HUES48 (cell line): ENCODE results near the gene UBN1.
A peak's percentile ranks its signal among the peaks of the same experiment; 100 is the strongest.

Experiments used
- H3K27ac ChIP-seq: one replicate; pipeline ENCODE4 v1.7.0; 2013; ENCODE audit warnings: low read depth, low read length, inconsistent platforms
- H3K27me3 ChIP-seq: 2 replicates; pipeline ENCODE4 v1.6.1; 2013; ENCODE audit warnings: mild to moderate bottlenecking, low read length; ENCODE audit not compliant: control insufficient read depth, insufficient read depth
- H3K36me3 ChIP-seq: 2 replicates; pipeline ENCODE4 v1.6.1; 2013; ENCODE audit warnings: low read length; ENCODE audit not compliant: control insufficient read depth, insufficient read depth
- H3K4me1 ChIP-seq: 2 replicates; pipeline ENCODE4 v1.6.1; 2013; ENCODE audit warnings: mild to moderate bottlenecking, low read length; ENCODE audit not compliant: control insufficient read depth, insufficient read depth
- H3K4me3 ChIP-seq: 2 replicates; pipeline ENCODE4 v1.5.1; 2013; ENCODE audit warnings: mild to moderate bottlenecking, low read depth, low read length
- H3K9ac ChIP-seq: 2 replicates; pipeline ENCODE4 v1.6.1; 2013; ENCODE audit warnings: mild to moderate bottlenecking, low read depth, low read length, moderate library complexity
- H3K9me3 ChIP-seq: 2 replicates; pipeline ENCODE4 v1.6.1; 2013; ENCODE audit warnings: low read length; ENCODE audit not compliant: control insufficient read depth, insufficient read depth

Gene UBN1, protein sequence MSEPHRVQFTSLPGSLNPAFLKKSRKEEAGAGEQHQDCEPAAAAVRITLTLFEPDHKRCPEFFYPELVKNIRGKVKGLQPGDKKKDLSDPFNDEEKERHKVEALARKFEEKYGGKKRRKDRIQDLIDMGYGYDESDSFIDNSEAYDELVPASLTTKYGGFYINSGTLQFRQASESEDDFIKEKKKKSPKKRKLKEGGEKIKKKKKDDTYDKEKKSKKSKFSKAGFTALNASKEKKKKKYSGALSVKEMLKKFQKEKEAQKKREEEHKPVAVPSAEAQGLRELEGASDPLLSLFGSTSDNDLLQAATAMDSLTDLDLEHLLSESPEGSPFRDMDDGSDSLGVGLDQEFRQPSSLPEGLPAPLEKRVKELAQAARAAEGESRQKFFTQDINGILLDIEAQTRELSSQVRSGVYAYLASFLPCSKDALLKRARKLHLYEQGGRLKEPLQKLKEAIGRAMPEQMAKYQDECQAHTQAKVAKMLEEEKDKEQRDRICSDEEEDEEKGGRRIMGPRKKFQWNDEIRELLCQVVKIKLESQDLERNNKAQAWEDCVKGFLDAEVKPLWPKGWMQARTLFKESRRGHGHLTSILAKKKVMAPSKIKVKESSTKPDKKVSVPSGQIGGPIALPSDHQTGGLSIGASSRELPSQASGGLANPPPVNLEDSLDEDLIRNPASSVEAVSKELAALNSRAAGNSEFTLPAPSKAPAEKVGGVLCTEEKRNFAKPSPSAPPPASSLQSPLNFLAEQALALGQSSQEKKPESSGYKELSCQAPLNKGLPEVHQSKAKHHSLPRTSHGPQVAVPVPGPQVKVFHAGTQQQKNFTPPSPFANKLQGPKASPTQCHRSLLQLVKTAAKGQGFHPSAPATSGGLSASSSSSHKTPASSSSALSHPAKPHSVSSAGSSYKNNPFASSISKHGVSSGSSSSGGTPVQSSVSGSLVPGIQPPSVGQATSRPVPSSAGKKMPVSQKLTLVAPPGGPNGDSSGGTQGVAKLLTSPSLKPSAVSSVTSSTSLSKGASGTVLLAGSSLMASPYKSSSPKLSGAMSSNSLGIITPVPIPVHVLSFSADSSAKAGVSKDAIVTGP (N-terminal part only)

DNA sequence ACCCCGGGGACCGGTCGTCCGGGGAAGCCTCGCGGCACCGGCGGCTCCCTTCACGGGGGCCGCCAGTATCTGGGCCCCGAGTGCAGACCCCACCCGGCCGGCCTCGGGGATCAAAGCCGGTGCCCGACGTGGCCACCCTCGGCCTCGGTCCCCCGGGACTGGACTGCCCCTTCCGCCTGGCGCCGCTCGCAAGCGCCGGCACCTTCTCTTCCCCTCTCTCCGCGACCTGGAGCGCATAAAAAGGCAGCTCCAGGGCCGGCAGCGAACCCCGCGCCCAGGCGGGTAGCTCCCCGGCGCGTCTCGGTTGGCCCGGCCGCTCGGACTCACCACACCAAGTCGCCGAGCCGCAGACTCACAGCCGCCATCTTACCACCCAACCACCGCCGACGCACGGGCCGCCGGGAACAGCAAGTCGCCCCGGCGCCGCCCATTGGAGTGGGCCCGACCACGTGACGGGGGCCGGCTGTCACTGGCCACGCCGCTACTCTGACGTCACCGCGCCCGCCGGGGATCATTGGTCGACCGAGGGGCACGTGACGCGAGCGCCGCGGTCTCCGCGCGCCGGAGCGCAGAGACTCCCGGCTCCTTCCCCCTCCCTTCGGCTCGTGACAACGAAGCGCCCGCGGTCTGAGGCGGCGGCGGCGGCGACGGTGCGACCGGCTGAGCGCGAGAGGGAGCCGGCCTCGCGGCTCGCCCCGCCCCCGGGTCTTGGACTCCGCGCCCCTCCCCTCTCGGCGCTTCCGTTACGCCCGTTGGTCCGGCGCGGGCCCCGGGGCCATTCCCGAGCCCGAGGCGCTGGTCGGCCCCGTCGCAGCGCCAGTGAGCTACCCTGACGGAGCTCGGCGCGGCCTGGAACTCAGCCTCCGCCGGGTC lies at the start of gene UBN1, which contains the start of gene GLYR1:
TSS of gene UBN1 (plus strand) at position 581 of the 873 bp plus-strand sequence. CDS start 5,437 bp downstream, outside the sequence.
TSS of gene GLYR1 (minus strand) at position 388 of the 873 bp plus-strand sequence. CDS start at position 365, 23 bp downstream.
- H3K9me3 ChIP-seq, result no peaks in the 10 kb centered on the region
- H3K9ac ChIP-seq, result peak within 1 kb of the TSS; percentile 91
- peak within 1 kb of the TSS; percentile 93 for H3K27ac ChIP-seq
- H3K4me1 ChIP-seq, result peaks cover 18% of the 10 kb centered on the region
- H3K4me3 ChIP-seq, result peak within 1 kb of the TSS; percentile 96
- H3K36me3 ChIP-seq, result peaks cover 42% of the 10 kb centered on the region
- no peaks in the 10 kb centered on the region for H3K27me3 ChIP-seq

DNA sequence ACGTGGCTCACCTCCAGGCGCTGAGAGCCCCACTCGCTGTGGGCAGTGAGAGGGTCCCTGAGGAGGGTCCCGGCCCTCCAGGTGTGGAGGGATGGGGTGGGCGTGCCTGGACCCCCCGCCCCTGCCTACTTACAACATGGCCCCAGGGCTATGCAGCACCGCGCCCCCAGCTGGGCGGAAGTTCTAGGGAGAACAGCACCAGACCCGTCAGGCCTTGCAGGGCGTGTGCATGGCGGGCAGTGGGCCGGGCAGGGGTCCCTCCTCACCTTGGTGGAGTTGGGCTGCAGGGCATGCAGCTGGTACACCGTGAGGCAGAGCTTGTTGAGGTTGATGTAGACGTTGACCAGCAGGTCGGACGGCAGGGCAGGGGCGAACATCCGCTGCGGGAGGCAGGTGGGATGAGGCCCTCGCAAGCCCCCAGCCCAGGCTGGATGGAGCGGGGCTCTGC lies 49.5 kb upstream of the UBN1 start:
- H3K27me3 ChIP-seq, result no peaks in the 10 kb centered on the region
- no peak overlapping the region for H3K27ac ChIP-seq
- no peaks in the 10 kb centered on the region for H3K9me3 ChIP-seq
- H3K4me1 ChIP-seq, result peaks cover 8% of the 10 kb centered on the region; the same call in 1 of the 2 replicates
- no peak overlapping the region for H3K4me3 ChIP-seq
- peaks cover 23% of the 10 kb centered on the region for H3K36me3 ChIP-seq
- no peak overlapping the region for H3K9ac ChIP-seq

DNA sequence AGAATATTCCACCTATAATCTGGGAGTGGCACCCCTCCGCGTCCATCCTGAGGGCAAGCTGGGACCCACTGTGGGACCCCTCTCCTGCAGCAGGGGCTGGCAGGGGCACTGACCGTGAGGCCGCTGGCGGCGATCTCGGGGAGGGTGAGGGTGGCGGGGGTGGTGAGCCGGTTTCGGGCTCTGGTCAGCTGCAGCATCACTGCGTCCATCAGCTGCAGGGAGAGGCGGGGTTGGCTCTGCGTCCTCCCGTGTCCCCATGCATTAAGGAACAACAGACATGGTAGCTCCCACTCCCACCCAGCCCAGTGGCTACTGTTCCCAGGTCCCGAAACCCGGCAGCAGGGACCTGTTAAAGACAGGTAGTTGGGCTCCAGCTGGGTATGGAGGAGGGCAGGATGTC lies 48.8 kb upstream of the UBN1 start:
- Histone ChIP-seq H3K4me1 (peaks cover 11% of the 10 kb centered on the region; the same call in 1 of the 2 replicates), H3K9ac (no peak overlapping the region), H3K27ac (no peak overlapping the region)

DNA sequence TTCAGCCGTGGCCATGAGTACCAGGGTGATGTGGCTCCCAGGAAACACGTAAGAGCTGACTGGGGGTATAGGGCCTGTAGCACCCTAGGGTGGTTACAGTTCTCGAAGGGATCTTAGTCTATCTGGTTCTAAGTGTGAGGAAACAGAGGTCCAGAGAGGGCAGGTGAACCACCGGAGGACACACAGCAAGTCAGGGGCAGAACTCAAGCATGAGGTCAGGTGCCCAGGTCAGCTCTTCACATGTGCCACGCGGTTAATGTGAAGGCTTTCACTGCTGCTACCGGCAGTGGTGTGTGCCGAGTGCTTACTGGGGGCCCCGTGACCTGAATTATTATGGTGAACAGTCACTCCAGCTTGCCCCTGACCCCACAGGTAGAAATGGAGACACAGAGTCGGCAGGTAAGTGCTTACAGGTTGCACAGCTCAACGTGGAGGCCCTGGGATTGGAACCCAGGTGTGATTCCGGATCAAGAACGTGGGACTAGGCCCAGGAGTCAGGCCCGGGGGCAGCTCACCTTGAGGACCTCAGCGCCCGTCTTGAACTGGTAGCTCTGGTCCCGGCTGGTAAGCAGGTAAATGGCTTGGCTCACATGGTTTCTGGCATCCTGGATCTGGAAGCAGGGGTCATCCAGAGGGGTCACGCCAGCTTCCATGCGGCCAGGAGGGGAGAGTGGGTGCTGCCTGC lies 48.0 kb upstream of the UBN1 start:
- Histone ChIP-seq H3K4me3 (no peak overlapping the region), H3K27me3 (no peaks in the 10 kb centered on the region), H3K27ac (no peak overlapping the region), H3K9ac (no peak overlapping the region), H3K4me1 (peaks cover 16% of the 10 kb centered on the region; the same call in 1 of the 2 replicates), H3K9me3 (no peaks in the 10 kb centered on the region), H3K36me3 (peaks cover 28% of the 10 kb centered on the region)

More for the DNA sequence above, 48.8 kb upstream of the UBN1 start:
- peaks cover 23% of the 10 kb centered on the region for H3K36me3 ChIP-seq
- no peaks in the 10 kb centered on the region for H3K27me3 ChIP-seq
- H3K4me3 ChIP-seq, result no peak overlapping the region
- H3K9me3 ChIP-seq, result no peaks in the 10 kb centered on the region

DNA sequence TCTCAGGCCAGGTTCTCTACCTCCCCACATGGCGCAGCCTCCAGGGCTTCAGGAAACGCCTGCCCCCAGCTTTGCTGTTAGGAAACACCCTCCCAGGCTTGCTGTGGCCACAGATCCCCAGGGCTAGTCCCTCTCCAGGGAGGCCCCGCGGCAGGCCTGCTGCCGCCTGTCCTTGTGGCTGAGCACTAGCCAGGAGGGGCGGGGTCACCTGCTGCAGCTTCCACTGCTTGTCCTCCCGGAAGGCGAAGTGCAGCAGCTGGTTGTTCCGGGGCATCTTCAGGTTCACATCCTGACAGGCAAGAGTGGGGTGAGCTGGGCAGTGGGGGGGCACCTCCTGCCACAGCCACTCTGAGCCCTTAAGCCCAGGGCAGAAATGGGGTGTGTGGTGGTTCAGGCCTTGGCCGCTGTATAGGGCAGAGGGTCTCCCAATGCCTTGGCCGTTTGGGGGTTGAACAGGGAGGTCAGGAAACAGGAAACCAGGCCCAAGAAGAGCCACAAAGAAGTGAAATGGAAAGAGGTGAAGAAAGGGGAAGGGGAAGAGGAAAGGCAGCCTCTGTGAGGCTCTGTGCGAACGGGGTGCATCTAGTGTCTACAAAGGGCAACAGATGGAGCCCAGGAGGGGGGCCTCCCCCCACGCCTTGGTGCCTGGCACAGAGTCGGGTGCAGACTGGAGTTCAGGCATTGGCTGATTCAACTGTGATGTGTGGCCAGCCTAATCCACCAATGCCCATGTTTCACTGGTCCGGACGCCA lies 46.8 kb upstream of the UBN1 start:
- no peak overlapping the region for H3K27ac ChIP-seq
- peaks cover 17% of the 10 kb centered on the region; the same call in 1 of the 2 replicates for H3K4me1 ChIP-seq
- no peaks in the 10 kb centered on the region for H3K9me3 ChIP-seq
- H3K36me3 ChIP-seq, result peaks cover 39% of the 10 kb centered on the region
- no peak overlapping the region for H3K9ac ChIP-seq
- no peaks in the 10 kb centered on the region for H3K27me3 ChIP-seq
- no peak overlapping the region for H3K4me3 ChIP-seq

DNA sequence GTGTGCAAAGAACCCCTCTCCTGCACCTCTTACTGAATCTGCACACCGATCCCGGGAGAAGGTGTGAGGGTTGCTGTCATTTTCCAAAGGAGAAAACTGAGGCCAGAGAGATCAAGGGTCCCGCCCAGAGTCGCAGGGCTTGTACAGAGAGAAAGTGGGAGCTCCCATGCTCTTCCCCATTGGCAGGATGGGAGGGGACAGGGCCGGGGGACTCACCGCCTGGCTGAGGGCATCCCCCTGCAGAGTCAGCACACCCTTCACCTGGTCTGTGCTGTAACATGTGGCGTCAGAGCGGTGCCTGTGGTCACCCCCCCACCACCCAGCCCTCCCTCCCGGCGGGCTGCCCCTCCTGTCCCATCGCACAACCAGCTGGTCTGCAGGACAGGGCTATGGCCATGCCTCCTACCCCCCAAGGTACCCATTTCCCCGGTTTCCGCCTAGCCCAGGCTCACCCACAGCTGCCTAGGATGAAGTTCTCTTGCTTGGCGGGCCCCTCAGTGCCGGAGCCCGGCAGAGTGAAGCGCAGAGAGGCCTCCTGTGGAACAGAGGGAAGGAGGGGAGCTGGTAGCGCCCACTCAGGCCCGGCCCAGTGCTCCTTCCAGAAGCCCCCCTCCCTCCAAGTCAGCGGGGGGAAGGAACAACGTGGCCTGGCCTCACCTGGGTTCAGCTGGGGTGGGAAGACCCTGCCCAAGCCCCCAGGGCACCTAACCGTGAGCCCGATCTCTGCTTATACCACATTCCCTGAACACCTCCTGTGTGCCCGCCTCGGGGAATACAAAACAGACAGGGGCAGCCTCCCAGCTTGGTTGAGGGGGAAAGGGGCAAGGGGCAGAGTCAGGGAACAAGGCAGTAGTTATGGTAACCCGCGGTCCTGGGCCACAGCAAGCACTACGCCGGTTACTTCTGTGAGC lies 46.0 kb upstream of the UBN1 start:
- peak overlapping the region; percentile 76 for H3K4me3 ChIP-seq
- peak overlapping the region; percentile 31; the same call in 1 of the 2 replicates for H3K9ac ChIP-seq
- peaks cover 45% of the 10 kb centered on the region for H3K36me3 ChIP-seq
- H3K4me1 ChIP-seq, result peaks cover 17% of the 10 kb centered on the region; the same call in 1 of the 2 replicates
- no peaks in the 10 kb centered on the region for H3K9me3 ChIP-seq
- H3K27ac ChIP-seq, result peak overlapping the region; percentile 95
- H3K27me3 ChIP-seq, result no peaks in the 10 kb centered on the region

DNA sequence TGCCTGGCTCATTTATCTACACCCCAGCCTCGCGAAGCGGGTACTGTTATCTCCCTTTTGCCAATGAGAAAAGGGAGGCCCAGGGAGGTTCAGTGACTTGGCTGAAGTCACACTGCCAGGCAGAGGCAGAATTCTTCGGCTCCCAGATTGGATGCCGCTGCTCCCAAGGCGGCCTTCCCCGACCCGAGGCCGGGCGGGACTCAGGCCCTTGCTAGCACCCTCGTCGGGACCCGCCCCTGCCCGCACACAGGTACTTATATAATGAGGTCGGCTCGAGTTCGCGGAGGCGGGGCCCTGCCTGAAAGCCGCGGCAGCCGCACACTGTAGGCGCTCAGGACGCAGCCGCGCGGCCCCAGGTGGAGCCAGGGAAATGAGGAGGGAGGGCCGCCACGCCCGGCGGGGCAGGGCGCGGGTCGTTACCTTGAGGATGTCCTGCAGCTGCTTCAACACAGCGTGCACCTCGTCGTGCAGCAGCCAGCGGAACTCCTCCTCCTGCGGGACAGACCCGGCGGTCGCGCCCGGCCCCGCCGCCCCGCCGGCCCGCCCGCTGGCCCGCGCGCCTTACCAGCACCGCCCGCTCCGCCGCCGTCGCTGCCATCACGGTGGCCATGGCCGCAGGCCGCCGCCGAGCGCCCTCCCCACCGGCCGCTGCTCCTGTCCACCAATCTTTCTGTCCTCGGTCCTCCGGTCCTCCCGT lies 45.2 kb upstream of the UBN1 start, which contains the start of gene ROGDI:
TSS of gene ROGDI (minus strand) at position 672 of the 697 bp plus-strand sequence. CDS start at position 610, 62 bp downstream.
- Histone ChIP-seq H3K4me3 (peak within 1 kb of the TSS; percentile 76), H3K9me3 (no peaks in the 10 kb centered on the region), H3K27ac (peak within 1 kb of the TSS; percentile 95), H3K36me3 (peaks cover 50% of the 10 kb centered on the region), H3K27me3 (no peaks in the 10 kb centered on the region), H3K9ac (peak within 1 kb of the TSS; percentile 68), H3K4me1 (peaks cover 17% of the 10 kb centered on the region; the same call in 1 of the 2 replicates)

DNA sequence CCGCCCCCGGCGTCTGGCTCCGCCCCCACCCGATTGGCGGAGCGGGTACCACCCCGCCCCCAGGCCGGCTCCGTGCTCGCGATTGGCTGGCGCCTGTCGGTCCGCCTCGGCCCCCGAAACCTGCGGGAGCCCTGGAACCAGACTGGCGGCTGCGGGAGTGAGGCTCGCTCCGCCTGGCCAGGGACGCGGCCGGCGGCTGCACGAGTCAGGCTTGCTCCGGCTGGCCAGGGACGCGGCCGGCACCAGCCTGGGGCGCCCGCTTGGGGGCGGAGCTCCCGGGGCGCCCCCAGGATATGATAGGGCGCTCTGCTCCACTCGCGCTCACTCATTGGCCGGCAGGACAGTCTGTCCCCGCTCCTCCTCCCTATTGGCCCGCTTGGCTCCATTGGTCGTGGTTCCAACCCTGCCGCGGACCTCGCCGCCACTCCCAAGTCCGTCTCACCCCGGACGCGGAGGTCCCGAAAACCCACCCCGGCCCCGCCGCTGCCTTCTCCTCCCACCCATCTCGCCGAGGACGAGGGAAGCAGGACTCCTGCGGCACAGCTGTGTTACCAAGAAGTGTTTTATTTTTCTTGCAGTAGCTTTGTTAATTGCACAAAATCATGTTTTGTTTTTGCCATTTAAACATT lies 44.5 kb upstream of the UBN1 start:
- peaks cover 56% of the 10 kb centered on the region for H3K36me3 ChIP-seq
- H3K4me3 ChIP-seq, result peak overlapping the region; percentile 76
- H3K9me3 ChIP-seq, result no peaks in the 10 kb centered on the region
- peak overlapping the region; percentile 68 for H3K9ac ChIP-seq
- H3K27ac ChIP-seq, result peak overlapping the region; percentile 95
- no peaks in the 10 kb centered on the region for H3K27me3 ChIP-seq
- peaks cover 17% of the 10 kb centered on the region; the same call in 1 of the 2 replicates for H3K4me1 ChIP-seq
